ENCODE measurements around the gene SIMC1.
"Not testable (repeated sequence)": the region's sequence is repeated elsewhere in the genome, so short reads cannot be mapped to it uniquely, and the experiment has no call there.

SIMC1 gene

GRCh38 chr5:176198299-176198698 is 39.9 kb upstream of the SIMC1 start:
- not testable (repeated sequence) for H3K9me3 ChIP-seq (ENCODE audit: low read length); H3K4me1 ChIP-seq (ENCODE audit: insufficient read depth, low read length); H3K4me3 ChIP-seq (ENCODE audit: low read length); H3K36me3 ChIP-seq (ENCODE audit: insufficient read depth, low read length); H2AFZ ChIP-seq (ENCODE audit: low read depth, low read length)
- peaks cover 34% of the 10 kb centered on the region for H3K27me3 ChIP-seq (ENCODE audit: insufficient read depth, low read length)

GRCh38 chr5:176198991-176199733 is 39.1 kb upstream of the SIMC1 start:
- not testable (repeated sequence) for H3K4me3 ChIP-seq (ENCODE audit: low read length)

GRCh38 chr5:176199803-176200399 is 38.3 kb upstream of the SIMC1 start:
- not testable (repeated sequence) for H2AFZ ChIP-seq (ENCODE audit: low read depth, low read length); H3K9me3 ChIP-seq (ENCODE audit: low read length); H3K36me3 ChIP-seq (ENCODE audit: insufficient read depth, low read length); H3K4me3 ChIP-seq (ENCODE audit: low read length); H3K4me1 ChIP-seq (ENCODE audit: insufficient read depth, low read length)
- peaks cover 30% of the 10 kb centered on the region for H3K27me3 ChIP-seq (ENCODE audit: insufficient read depth, low read length)

More at GRCh38 chr5:176198991-176199733, 39.1 kb upstream of the SIMC1 start:
- not testable (repeated sequence) for H3K36me3 ChIP-seq (ENCODE audit: insufficient read depth, low read length); H2AFZ ChIP-seq (ENCODE audit: low read depth, low read length); H3K9me3 ChIP-seq (ENCODE audit: low read length); H3K4me1 ChIP-seq (ENCODE audit: insufficient read depth, low read length)
- H3K27me3 ChIP-seq (ENCODE audit: insufficient read depth, low read length) = peaks cover 32% of the 10 kb centered on the region

GRCh38 chr5:176201811-176202210 is 36.4 kb upstream of the SIMC1 start:
- Histone ChIP-seq H2AFZ (ENCODE audit: low read depth, low read length) (no peak overlapping the region), H3K27me3 (ENCODE audit: insufficient read depth, low read length) (peaks cover 29% of the 10 kb centered on the region), H3K36me3 (ENCODE audit: insufficient read depth, low read length) (no peaks in the 10 kb centered on the region), H3K4me3 (ENCODE audit: low read length) (no peak overlapping the region), H3K4me1 (ENCODE audit: insufficient read depth, low read length) (no peaks in the 10 kb centered on the region), H3K9me3 (ENCODE audit: low read length) (no peaks in the 10 kb centered on the region)

GRCh38 chr5:176203086-176203485 is 35.1 kb upstream of the SIMC1 start:
- Histone ChIP-seq H3K4me1 (ENCODE audit: insufficient read depth, low read length) (no peaks in the 10 kb centered on the region), H3K9me3 (ENCODE audit: low read length) (no peaks in the 10 kb centered on the region), H3K4me3 (ENCODE audit: low read length) (no peak overlapping the region), H2AFZ (ENCODE audit: low read depth, low read length) (no peak overlapping the region), H3K27me3 (ENCODE audit: insufficient read depth, low read length) (peaks cover 23% of the 10 kb centered on the region), H3K36me3 (ENCODE audit: insufficient read depth, low read length) (no peaks in the 10 kb centered on the region)

GRCh38 chr5:176203535-176203934 is 34.7 kb upstream of the SIMC1 start:
- H3K36me3 ChIP-seq (ENCODE audit: insufficient read depth, low read length); H3K4me3 ChIP-seq (ENCODE audit: low read length); H3K4me1 ChIP-seq (ENCODE audit: insufficient read depth, low read length); H3K9me3 ChIP-seq (ENCODE audit: low read length); H2AFZ ChIP-seq (ENCODE audit: low read depth, low read length): not testable (repeated sequence)
- peaks cover 22% of the 10 kb centered on the region for H3K27me3 ChIP-seq (ENCODE audit: insufficient read depth, low read length)

- H3K36me3 ChIP-seq (ENCODE audit: insufficient read depth, low read length); H3K27me3 ChIP-seq (ENCODE audit: insufficient read depth, low read length); H2AFZ ChIP-seq (ENCODE audit: low read depth, low read length); H3K4me3 ChIP-seq (ENCODE audit: low read length); H3K9me3 ChIP-seq (ENCODE audit: low read length); H3K4me1 ChIP-seq (ENCODE audit: insufficient read depth, low read length): not testable (repeated sequence)
Measured at GRCh38 chr5:176214466-176215021, 23.7 kb upstream of the SIMC1 start.

GRCh38 chr5:176216393-176216916 is 21.8 kb upstream of the SIMC1 start:
- H2AFZ ChIP-seq (ENCODE audit: low read depth, low read length); H3K27me3 ChIP-seq (ENCODE audit: insufficient read depth, low read length); H3K36me3 ChIP-seq (ENCODE audit: insufficient read depth, low read length); H3K4me3 ChIP-seq (ENCODE audit: low read length); H3K4me1 ChIP-seq (ENCODE audit: insufficient read depth, low read length); H3K9me3 ChIP-seq (ENCODE audit: low read length): not testable (repeated sequence)

GRCh38 chr5:176217188-176217729 is 21.0 kb upstream of the SIMC1 start:
- H3K4me3 ChIP-seq (ENCODE audit: low read length); H3K4me1 ChIP-seq (ENCODE audit: insufficient read depth, low read length); H3K36me3 ChIP-seq (ENCODE audit: insufficient read depth, low read length); H3K9me3 ChIP-seq (ENCODE audit: low read length); H2AFZ ChIP-seq (ENCODE audit: low read depth, low read length); H3K27me3 ChIP-seq (ENCODE audit: insufficient read depth, low read length): not testable (repeated sequence)

GRCh38 chr5:176217764-176218163 is 20.5 kb upstream of the SIMC1 start:
- not testable (repeated sequence) for H3K4me3 ChIP-seq (ENCODE audit: low read length); H2AFZ ChIP-seq (ENCODE audit: low read depth, low read length); H3K4me1 ChIP-seq (ENCODE audit: insufficient read depth, low read length); H3K27me3 ChIP-seq (ENCODE audit: insufficient read depth, low read length); H3K9me3 ChIP-seq (ENCODE audit: low read length); H3K36me3 ChIP-seq (ENCODE audit: insufficient read depth, low read length)

GRCh38 chr5:176222006-176222405 is 16.2 kb upstream of the SIMC1 start:
- not testable (repeated sequence) for H3K4me1 ChIP-seq (ENCODE audit: insufficient read depth, low read length); H3K9me3 ChIP-seq (ENCODE audit: low read length)

GRCh38 chr5:176228358-176228757 is 9.9 kb upstream of the SIMC1 start:
- not testable (repeated sequence) for H3K36me3 ChIP-seq (ENCODE audit: insufficient read depth, low read length); H3K4me1 ChIP-seq (ENCODE audit: insufficient read depth, low read length); H2AFZ ChIP-seq (ENCODE audit: low read depth, low read length); H3K9me3 ChIP-seq (ENCODE audit: low read length); H3K4me3 ChIP-seq (ENCODE audit: low read length); H3K27me3 ChIP-seq (ENCODE audit: insufficient read depth, low read length)

More at GRCh38 chr5:176222006-176222405, 16.2 kb upstream of the SIMC1 start:
- H3K27me3 ChIP-seq (ENCODE audit: insufficient read depth, low read length); H2AFZ ChIP-seq (ENCODE audit: low read depth, low read length); H3K36me3 ChIP-seq (ENCODE audit: insufficient read depth, low read length); H3K4me3 ChIP-seq (ENCODE audit: low read length): not testable (repeated sequence)

- H3K4me1 ChIP-seq (ENCODE audit: insufficient read depth, low read length); H3K27me3 ChIP-seq (ENCODE audit: insufficient read depth, low read length); H3K36me3 ChIP-seq (ENCODE audit: insufficient read depth, low read length); H3K9me3 ChIP-seq (ENCODE audit: low read length); H3K4me3 ChIP-seq (ENCODE audit: low read length); H2AFZ ChIP-seq (ENCODE audit: low read depth, low read length): not testable (repeated sequence)
Measured at GRCh38 chr5:176233253-176233652, 5.0 kb upstream of the SIMC1 start.
